NCI-H446 (cell line): ENCODE results near the gene RPL13A.

Experiments used
- DNase-seq, 2 experiments: peaks; one replicate each; lab custom pipeline; 2025; lab: John Stamatoyannopoulos, UW

RPL13A gene

GRCh38 chr19:49486232-49486631 lies 1.2 kb upstream of the RPL13A start:
- DNase-seq = no peak

GRCh38 chr19:49486710-49487276 lies 615 bp upstream of the RPL13A start:
- DNase-seq = no peak

- no peak for DNase-seq
Measured at GRCh38 chr19:49488046-49488862, 846 bp downstream of the RPL13A start.

- no peak for DNase-seq
Measured at GRCh38 chr19:49488863-49489537, 1.6 kb downstream of the RPL13A start.

GRCh38 chr19:49489601-49490167 lies 2.3 kb downstream of the RPL13A start:
- no peak for DNase-seq

GRCh38 chr19:49490287-49491029 lies 3.0 kb downstream of the RPL13A start:
- no peak for DNase-seq

GRCh38 chr19:49491030-49491803 lies 3.8 kb downstream of the RPL13A start:
- no peak for DNase-seq

GRCh38 chr19:49491804-49492572 lies 4.6 kb downstream of the RPL13A start:
- DNase-seq = no peak

GRCh38 chr19:49492573-49493405 lies 5.4 kb downstream of the RPL13A start:
- no peak for DNase-seq

- no peak for DNase-seq
Measured at GRCh38 chr19:49496574-49497008, 9.2 kb downstream of the RPL13A start.

- DNase-seq = peak; percentile 30 to 61
Measured at GRCh38 chr19:49497047-49497788, 9.8 kb downstream of the RPL13A start.

GRCh38 chr19:49497789-49498103 lies 10.3 kb downstream of the RPL13A start:
- DNase-seq = no peak

- no peak for DNase-seq
Measured at GRCh38 chr19:49498475-49498874, 11.1 kb downstream of the RPL13A start.

GRCh38 chr19:49499030-49499670 lies 11.7 kb downstream of the RPL13A start:
- DNase-seq = no peak

GRCh38 chr19:49502866-49503581 lies 15.6 kb downstream of the RPL13A start:
- peak; percentile 48 to 61 for DNase-seq

- no peak for DNase-seq
Measured at GRCh38 chr19:49503582-49503962, 16.2 kb downstream of the RPL13A start.

- peak; percentile 55 to 63 for DNase-seq
Measured at GRCh38 chr19:49506575-49507105, 19.2 kb downstream of the RPL13A start.
